Tibial nerve (tissue), 4 donors: ENCODE results near the gene DDX54. TPM values are rescaled to one million over a fixed set of nuclear protein-coding genes. Genes with fewer than 3 reads are reported as not detected.

Experiments used
- DNase-seq, 2 donors: peaks; one replicate each; pipeline ENCODE4 v3.0.0-alpha.2; 2019; ENCODE audit warnings: low spot score in 2 of 2
- H3K27ac ChIP-seq, 4 donors: fragments of 200-600 bp; sonication (generic) in 3 of 4; one replicate each; pipeline ENCODE4 v1.5.1; 2017 to 2019; ENCODE audit warnings: mild to moderate bottlenecking in 1 of 4
- H3K27me3 ChIP-seq, 2 donors: fragments of 200-600 bp; sonication (generic) in 1 of 2; one replicate each; pipeline versions ENCODE4 v1.5.1 to v1.6.0; 2017 to 2019
- H3K36me3 ChIP-seq, 3 donors: fragments of 200-600 bp; sonication (generic); one replicate each; pipeline ENCODE4 v1.5.1; 2018 to 2019
- H3K4me1 ChIP-seq, 4 donors: fragments of 200-600 bp; sonication (generic) in 3 of 4; one replicate each; pipeline ENCODE4 v1.5.1; 2017 to 2019
- H3K4me3 ChIP-seq, 4 donors: fragments of 200-600 bp; sonication (generic) in 3 of 4; one replicate each; pipeline ENCODE4 v1.5.1; 2017 to 2019; ENCODE audit warnings: mild to moderate bottlenecking in 1 of 4, moderate library complexity in 1 of 4
- H3K9me3 ChIP-seq, 4 donors: fragments of 200-600 bp; sonication (generic) in 3 of 4; one replicate each; pipeline ENCODE4 v1.5.1; 2017 to 2019
- EP300 ChIP-seq, 2 donors: sonication (generic); formaldehyde crosslinking; IDR thresholded peaks; one replicate each; pipeline ENCODE4 v1.6.1; 2017; ENCODE audit warnings: antibody characterized with exemption in 2 of 2, mild to moderate bottlenecking in 1 of 2
- POLR2A ChIP-seq, 2 donors: fragments of 450-650 bp; IDR thresholded peaks; one replicate each; pipeline ENCODE4 v1.6.1; 2017; ENCODE audit warnings: antibody characterized with exemption in 2 of 2, mild to moderate bottlenecking in 2 of 2, moderate library complexity in 2 of 2
- WGBS, 2 donors: methylation state at CpG; one replicate each; pipeline ENCODE4 v1.1.5; 2018; 5-methylcytosine and 5-hydroxymethylcytosine counted together
- total RNA-seq, 4 donors: library from RNA; depleted of rRNA; stranded (reverse); fragments of >200 nt; gene quantifications; one replicate each; pipeline ENCODE4 v1.1.0, GENCODE V29; 2016
- TF ChIP-seq, protein P1 (sequence below), 5 experiments: fragments of 200-600 bp in 3 of 5; fragments of 450-650 bp in 2 of 5; sonication (generic) in 3 of 5; IDR thresholded peaks; one replicate each; pipeline ENCODE4 v1.5.1; 2016 to 2019; ENCODE audit warnings: antibody characterized with exemption in 5 of 5, mild to moderate bottlenecking in 3 of 5, moderate library complexity in 2 of 5

DDX54 gene, protein sequence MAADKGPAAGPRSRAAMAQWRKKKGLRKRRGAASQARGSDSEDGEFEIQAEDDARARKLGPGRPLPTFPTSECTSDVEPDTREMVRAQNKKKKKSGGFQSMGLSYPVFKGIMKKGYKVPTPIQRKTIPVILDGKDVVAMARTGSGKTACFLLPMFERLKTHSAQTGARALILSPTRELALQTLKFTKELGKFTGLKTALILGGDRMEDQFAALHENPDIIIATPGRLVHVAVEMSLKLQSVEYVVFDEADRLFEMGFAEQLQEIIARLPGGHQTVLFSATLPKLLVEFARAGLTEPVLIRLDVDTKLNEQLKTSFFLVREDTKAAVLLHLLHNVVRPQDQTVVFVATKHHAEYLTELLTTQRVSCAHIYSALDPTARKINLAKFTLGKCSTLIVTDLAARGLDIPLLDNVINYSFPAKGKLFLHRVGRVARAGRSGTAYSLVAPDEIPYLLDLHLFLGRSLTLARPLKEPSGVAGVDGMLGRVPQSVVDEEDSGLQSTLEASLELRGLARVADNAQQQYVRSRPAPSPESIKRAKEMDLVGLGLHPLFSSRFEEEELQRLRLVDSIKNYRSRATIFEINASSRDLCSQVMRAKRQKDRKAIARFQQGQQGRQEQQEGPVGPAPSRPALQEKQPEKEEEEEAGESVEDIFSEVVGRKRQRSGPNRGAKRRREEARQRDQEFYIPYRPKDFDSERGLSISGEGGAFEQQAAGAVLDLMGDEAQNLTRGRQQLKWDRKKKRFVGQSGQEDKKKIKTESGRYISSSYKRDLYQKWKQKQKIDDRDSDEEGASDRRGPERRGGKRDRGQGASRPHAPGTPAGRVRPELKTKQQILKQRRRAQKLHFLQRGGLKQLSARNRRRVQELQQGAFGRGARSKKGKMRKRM
- total RNA-seq: 100 to 1,000 TPM in 1 of 4 donors, 10 to 100 TPM in 3; 49.4 to 105 (median 83.0) TPM

DNA sequence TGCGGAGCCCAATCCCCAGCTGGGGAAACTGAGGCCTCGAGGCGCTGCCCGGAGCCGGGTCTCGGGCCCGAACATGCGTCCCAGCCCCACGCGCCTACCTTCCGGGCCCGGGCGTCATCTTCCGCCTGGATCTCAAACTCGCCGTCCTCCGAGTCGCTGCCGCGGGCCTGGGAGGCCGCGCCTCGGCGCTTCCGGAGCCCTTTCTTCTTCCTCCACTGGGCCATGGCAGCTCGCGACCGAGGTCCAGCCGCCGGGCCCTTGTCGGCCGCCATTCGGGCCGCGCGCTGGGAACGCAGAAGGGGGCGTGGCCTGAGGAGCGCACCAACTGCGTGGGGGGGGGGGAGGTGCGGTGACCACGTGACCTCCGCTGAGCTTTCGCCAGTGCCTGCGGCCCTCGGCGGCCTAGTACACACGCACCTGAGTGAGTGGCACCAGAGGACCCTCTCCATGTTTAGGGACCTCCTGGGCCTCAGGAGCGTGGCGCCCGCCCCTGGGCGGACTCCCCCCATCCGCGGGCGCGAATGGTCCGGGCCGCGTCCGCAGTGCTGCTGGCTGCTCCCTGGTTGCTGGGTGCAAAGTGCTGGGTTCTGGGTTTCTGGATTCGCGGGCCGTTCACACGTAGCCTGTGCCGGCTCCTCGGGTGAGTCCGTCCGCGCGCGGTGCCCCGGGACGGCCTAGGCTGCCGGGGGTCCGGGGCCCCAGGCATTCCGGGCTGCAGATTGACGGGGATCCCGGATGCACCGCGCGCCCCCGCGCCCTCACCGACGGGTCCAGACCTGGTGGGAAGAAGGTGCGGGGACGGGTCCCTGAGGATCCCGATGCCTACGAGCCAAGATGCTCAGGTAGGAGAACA lies at the start of gene DDX54, which contains the start of gene RITA1:
Gene DDX54, minus strand, starts transcription at position 299 of the 853 bp plus-strand sequence. Its CDS starts 27 bp downstream, at position 272.
Gene RITA1, plus strand, starts transcription at position 542 of the 853 bp plus-strand sequence. CDS start 1,026 bp downstream, outside the sequence.
- H3K36me3 ChIP-seq: peaks cover 0 to 36% (median 0%) of the 10 kb centered on the region in 3 donors
- WGBS, 2 donors: 0% methylated on average over 24 to 45 of the region's 89 CpGs
- TF ChIP-seq, protein P1, sequence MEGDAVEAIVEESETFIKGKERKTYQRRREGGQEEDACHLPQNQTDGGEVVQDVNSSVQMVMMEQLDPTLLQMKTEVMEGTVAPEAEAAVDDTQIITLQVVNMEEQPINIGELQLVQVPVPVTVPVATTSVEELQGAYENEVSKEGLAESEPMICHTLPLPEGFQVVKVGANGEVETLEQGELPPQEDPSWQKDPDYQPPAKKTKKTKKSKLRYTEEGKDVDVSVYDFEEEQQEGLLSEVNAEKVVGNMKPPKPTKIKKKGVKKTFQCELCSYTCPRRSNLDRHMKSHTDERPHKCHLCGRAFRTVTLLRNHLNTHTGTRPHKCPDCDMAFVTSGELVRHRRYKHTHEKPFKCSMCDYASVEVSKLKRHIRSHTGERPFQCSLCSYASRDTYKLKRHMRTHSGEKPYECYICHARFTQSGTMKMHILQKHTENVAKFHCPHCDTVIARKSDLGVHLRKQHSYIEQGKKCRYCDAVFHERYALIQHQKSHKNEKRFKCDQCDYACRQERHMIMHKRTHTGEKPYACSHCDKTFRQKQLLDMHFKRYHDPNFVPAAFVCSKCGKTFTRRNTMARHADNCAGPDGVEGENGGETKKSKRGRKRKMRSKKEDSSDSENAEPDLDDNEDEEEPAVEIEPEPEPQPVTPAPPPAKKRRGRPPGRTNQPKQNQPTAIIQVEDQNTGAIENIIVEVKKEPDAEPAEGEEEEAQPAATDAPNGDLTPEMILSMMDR (IDR thresholded peaks at IDR 0.05): peak in 2 of 5 experiments; percentile 37 to 55
- TF ChIP-seq POLR2A (IDR thresholded peaks at IDR 0.05) (peak in 1 of 2 donors; percentile 53), EP300 (IDR thresholded peaks at IDR 0.05) (peak in 1 of 2 donors; percentile 82)
- DNase-seq: peak; percentile 71 to 77
- H3K9me3 ChIP-seq: no peaks in the 10 kb centered on the region
- peak within 1 kb of the TSS; percentile 73 to 96 (median 92) for H3K27ac ChIP-seq
- H3K27me3 ChIP-seq: no peaks in the 10 kb centered on the region
- H3K4me3 ChIP-seq: peak within 1 kb of the TSS; percentile 86 to 95 (median 91)
- peaks cover 0 to 38% (median 22%) of the 10 kb centered on the region in 4 donors for H3K4me1 ChIP-seq

DNA sequence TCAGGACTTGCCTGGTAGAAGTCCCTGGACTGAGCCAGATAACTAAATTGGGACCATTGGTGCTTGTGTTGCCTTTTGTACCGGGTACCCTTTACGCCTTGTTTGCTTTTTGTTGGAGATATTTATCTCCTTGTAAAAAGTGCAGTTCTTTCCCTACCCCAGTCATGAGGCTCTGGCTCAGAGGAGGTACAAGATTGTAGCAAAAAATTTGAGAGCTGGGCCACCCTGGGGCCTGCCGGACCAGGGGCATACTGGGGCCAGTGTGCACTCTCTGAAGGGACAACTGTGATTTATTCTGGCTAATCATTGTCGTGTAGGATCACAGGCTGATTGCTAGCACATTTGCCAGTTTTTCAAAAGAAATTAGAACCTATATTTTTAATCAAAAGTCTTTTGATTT lies 49.2 kb upstream of the DDX54 start:
- Histone ChIP-seq H3K9me3 (no peaks in the 10 kb centered on the region), H3K27ac (no peak overlapping the region), H3K4me3 (no peak overlapping the region), H3K36me3 (peaks cover 0 to 67% (median 0%) of the 10 kb centered on the region in 3 donors), H3K4me1 (peaks cover 0 to 68% (median 13%) of the 10 kb centered on the region in 4 donors), H3K27me3 (no peaks in the 10 kb centered on the region)
- 80 to 94% methylated on average over 4 of the region's 4 CpGs for WGBS, 2 donors
- DNase-seq: no peak
- TF ChIP-seq EP300 (IDR thresholded peaks at IDR 0.05) (no peak), POLR2A (IDR thresholded peaks at IDR 0.05) (no peak)
- TF ChIP-seq, protein P1 (IDR thresholded peaks at IDR 0.05): no peak

DNA sequence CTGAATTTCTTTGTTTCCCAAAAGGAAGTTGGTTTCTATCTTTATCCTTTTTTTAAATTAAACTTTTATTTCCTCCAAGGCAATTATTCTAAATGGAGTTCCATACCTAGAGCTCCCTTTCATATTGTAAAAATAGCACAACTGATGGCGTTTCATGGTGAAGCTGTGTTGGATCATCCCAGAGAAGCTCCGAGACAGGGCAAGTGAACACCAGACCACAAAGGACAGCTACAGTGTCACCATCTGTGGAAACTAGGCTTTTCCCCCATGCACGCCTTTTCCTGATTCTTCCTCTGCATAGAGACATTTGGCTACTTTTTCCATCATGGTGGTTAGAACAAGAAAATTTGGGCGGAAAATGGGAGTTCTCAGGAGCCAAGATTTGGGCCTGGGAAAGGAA lies 48.7 kb upstream of the DDX54 start:
- TF ChIP-seq, protein P1 (IDR thresholded peaks at IDR 0.05): no peak
- TF ChIP-seq POLR2A (IDR thresholded peaks at IDR 0.05): no peak
- TF ChIP-seq EP300 (IDR thresholded peaks at IDR 0.05): no peak
- Histone ChIP-seq H3K4me1 (peaks cover 0 to 68% (median 11%) of the 10 kb centered on the region in 4 donors), H3K4me3 (no peak overlapping the region), H3K27me3 (no peaks in the 10 kb centered on the region), H3K9me3 (no peaks in the 10 kb centered on the region), H3K36me3 (peaks cover 0 to 72% (median 0%) of the 10 kb centered on the region in 3 donors), H3K27ac (no peak overlapping the region)
- no peak for DNase-seq
- WGBS, 2 donors: 94% methylated on average over 4 of the region's 4 CpGs

DNA sequence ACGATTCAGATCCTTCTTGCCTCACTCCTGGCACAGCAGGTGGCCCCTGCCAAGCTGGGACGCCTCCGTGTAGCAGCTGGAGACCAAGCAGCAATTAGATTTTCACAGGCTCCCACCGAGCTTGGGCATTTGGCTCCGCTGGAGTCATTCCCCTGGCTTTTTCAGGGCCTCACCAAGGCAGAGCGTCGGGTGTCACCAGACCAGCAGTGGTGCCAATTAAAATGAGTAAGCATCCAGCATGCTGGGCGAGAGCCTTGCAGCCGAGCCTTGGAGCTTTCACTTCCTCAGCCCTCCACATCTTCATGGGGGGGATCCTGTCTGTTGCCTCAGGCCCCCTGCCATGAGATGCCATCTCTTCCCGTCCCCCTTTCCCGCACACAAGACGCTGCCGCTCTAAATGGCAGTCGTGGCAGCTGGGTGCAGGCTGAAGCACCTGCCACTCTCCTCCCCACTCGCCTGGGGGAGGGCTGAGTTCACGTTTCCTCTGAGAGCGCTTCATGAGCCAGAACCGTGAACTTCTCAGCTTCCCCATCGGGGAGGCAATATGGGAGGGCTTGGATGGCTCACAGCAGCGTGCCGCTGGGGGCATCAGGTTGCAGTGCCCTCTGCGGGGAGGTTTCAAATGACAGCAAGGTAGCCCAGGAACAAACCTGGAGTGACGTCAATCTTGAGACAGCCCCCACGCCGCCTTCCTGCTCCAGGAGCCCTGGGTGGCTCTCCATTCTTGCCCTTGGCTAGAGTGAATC lies 47.7 kb upstream of the DDX54 start:
- H3K4me1 ChIP-seq: peaks cover 0 to 68% (median 12%) of the 10 kb centered on the region in 4 donors
- DNase-seq: no peak
- peaks cover 0 to 79% (median 0%) of the 10 kb centered on the region in 3 donors for H3K36me3 ChIP-seq
- no peaks in the 10 kb centered on the region for H3K9me3 ChIP-seq
- H3K27ac ChIP-seq: peak overlapping the region in 2 of 4 donors; percentile 49 to 66
- H3K4me3 ChIP-seq: no peak overlapping the region
- peak in 1 of 2 donors; percentile 63 for TF ChIP-seq EP300 (IDR thresholded peaks at IDR 0.05)
- no peak for TF ChIP-seq POLR2A (IDR thresholded peaks at IDR 0.05)
- no peaks in the 10 kb centered on the region for H3K27me3 ChIP-seq
- WGBS, 2 donors: 63 to 64% methylated on average over 23 to 24 of the region's 25 CpGs
